T-helper 2 cell treated with Interferon-gamma antibody and Interleukin-4, amounts not matched to agents 5 μg/mL and 100 μg/mL, for 36 hours (primary cell): ENCODE data around the gene ABCG4.

Experiments used
- DNase-seq: peaks from one replicate; pipeline ENCODE4 v3.0.0; 2021; ENCODE audit warnings: low spot score
- H3K27ac Mint-ChIP-seq: one replicate; pipeline ENCODE4 v1.8.0; 2021; ENCODE audit warnings: mild to moderate bottlenecking, mixed read lengths
- H3K27me3 Mint-ChIP-seq: one replicate; pipeline ENCODE4 v1.8.0; 2021; ENCODE audit warnings: low read depth, mixed read lengths
- H3K36me3 Mint-ChIP-seq: one replicate; pipeline ENCODE4 v1.8.0; 2021; ENCODE audit warnings: low read depth, mixed read lengths
- H3K4me1 Mint-ChIP-seq: one replicate; pipeline ENCODE4 v1.8.0; 2021; ENCODE audit warnings: low read depth, mixed read lengths
- H3K4me3 Mint-ChIP-seq: one replicate; pipeline ENCODE4 v1.8.0; 2022; ENCODE audit warnings: mild to moderate bottlenecking, moderate library complexity, mixed read lengths
- H3K9me3 Mint-ChIP-seq: one replicate; pipeline ENCODE4 v1.8.0; 2021; ENCODE audit warnings: mixed read lengths

Gene ABCG4

GRCh38 chr11:119109843-119110242 is 39.0 kb upstream of the ABCG4 start:
- H3K4me3 Mint-ChIP-seq, result peak overlapping the region; percentile 95
- H3K27me3 Mint-ChIP-seq, result no peaks in the 10 kb centered on the region
- H3K27ac Mint-ChIP-seq, result no peak overlapping the region
- H3K4me1 Mint-ChIP-seq, result peaks cover 38% of the 10 kb centered on the region
- H3K9me3 Mint-ChIP-seq, result no peaks in the 10 kb centered on the region
- peaks cover 45% of the 10 kb centered on the region for H3K36me3 Mint-ChIP-seq
- no peak for DNase-seq

DNA sequence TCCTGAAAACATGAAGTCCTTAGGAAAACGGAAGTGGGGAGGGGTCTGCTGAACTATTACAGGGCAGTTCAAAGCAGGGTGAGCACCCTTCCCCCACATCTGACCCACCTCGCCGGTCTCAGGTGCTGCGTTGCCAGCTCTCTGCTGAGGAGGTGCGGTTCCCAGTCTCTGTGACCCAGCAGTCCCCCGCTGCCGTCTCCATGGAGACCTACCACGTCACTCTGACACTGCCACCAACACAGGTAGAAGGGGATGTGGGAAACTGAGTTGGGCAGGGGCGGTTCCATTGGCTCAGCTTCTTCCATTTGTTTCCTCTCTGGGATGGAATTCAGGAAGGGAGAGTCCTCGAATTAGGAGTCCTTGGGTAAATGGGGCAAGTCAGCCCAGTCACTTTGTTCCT is 38.4 kb upstream of the ABCG4 start:
- Mint-ChIP-seq H3K27me3 (no peaks in the 10 kb centered on the region), H3K4me3 (no peak overlapping the region), H3K27ac (no peak overlapping the region), H3K4me1 (peaks cover 39% of the 10 kb centered on the region), H3K36me3 (peaks cover 48% of the 10 kb centered on the region), H3K9me3 (no peaks in the 10 kb centered on the region)
- DNase-seq, result no peak

- no peak for DNase-seq
- Mint-ChIP-seq H3K27me3 (no peaks in the 10 kb centered on the region), H3K36me3 (peaks cover 57% of the 10 kb centered on the region), H3K9me3 (no peaks in the 10 kb centered on the region), H3K4me3 (no peak overlapping the region), H3K4me1 (peaks cover 40% of the 10 kb centered on the region), H3K27ac (no peak overlapping the region)
Observed at GRCh38 chr11:119111361-119111925, 37.4 kb upstream of the ABCG4 start.

DNA sequence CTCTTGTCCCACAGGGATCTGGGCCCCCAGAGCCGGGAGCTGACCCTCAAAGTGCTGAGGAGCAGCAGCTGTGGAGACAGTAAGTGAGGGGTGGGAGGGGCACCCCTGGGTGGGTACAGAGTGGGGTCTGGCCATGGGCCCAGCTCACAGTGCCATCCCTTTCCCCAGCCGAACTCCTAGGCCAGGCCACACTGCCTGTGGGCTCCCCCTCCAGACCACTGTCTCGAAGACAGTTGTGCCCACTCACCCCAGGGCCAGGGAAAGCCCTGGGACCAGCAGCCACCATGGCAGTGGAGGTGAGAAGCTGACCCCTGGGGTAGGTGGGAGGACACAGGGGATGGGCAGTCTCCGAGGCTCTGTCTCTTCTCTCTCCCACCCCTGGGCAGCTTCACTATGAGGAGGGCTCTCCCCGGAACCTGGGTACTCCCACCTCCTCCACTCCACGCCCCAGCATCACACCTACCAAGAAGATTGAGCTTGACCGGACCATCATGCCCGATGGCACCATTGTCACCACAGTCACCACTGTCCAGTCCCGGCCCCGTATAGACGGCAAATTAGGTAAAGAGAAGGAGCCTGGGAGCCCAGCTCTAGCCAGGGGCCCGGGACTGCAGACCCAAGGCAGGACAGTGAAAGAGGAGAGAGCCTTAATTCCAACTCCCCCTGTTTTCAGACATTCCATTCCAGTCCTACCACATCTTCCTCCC is 36.4 kb upstream of the ABCG4 start:
- H3K36me3 Mint-ChIP-seq, result peaks cover 65% of the 10 kb centered on the region
- DNase-seq, result no peak

GRCh38 chr11:119113716-119114115 is 35.1 kb upstream of the ABCG4 start:
- Mint-ChIP-seq H3K4me1 (peaks cover 31% of the 10 kb centered on the region), H3K9me3 (no peaks in the 10 kb centered on the region), H3K27me3 (no peaks in the 10 kb centered on the region), H3K4me3 (no peak overlapping the region), H3K36me3 (peaks cover 69% of the 10 kb centered on the region), H3K27ac (no peak overlapping the region)
- no peak for DNase-seq

More for the DNA sequence above, 36.4 kb upstream of the ABCG4 start:
- H3K4me1 Mint-ChIP-seq, result peaks cover 36% of the 10 kb centered on the region
- H3K9me3 Mint-ChIP-seq, result no peaks in the 10 kb centered on the region
- H3K27me3 Mint-ChIP-seq, result no peaks in the 10 kb centered on the region
- H3K4me3 Mint-ChIP-seq, result no peak overlapping the region
- H3K27ac Mint-ChIP-seq, result no peak overlapping the region

DNA sequence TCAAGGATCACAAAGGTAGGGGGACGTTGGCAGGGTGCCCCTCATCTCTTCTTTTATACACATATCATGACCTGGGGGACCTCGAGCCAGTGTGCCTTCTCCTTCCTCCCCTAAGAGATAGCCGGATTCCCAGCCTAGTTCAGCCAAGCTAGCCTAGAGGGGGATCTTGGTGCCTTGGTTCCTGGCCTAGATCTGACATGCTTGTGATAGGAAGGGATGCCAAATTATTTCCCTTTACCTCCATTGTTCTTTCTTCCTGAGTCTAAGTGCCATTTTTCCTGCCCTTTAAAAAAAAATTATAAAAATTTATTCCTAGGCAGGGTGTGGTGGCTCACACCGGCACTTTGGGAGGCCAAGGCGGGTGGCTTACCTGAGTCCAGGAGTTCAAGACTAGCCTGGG is 34.5 kb upstream of the ABCG4 start:
- Mint-ChIP-seq H3K36me3 (peaks cover 67% of the 10 kb centered on the region), H3K4me1 (peaks cover 25% of the 10 kb centered on the region), H3K9me3 (no peaks in the 10 kb centered on the region), H3K4me3 (peak overlapping the region; percentile 0), H3K27me3 (no peaks in the 10 kb centered on the region), H3K27ac (no peak overlapping the region)
- no peak for DNase-seq

DNA sequence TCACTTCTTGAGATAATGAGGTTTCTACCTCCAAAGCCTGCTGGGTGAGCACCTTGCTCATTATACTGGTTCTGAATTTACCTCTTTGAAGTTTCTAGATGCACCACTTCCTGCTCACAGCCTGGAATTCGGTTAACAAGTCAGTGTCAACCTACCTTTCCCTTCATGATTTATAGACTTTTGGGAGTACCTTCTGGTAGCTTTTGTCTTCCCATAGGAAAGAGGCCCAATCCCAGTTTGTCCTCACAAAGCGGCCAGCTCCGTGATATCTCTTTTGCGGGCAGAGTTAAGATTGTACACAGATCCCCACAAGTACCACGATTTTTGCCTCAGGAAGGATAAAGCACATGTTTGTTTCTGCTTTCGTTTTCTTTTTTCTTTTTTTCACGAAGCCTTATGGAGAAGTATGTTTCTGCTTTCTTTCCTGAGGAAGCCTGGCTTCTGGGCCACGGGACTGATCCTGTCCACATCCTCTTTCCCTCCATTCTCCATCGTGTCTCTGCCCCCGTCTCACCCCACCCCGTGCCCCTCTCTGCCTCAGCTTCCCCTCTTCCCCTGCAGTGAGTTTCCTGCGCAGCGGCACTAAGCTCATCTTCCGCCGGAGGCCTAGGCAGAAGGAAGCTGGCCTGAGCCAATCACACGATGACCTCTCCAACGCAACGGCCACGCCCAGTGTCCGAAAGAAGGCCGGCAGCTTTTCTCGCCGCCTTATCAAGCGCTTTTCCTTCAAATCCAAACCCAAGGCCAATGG is 33.2 kb upstream of the ABCG4 start:
- Mint-ChIP-seq H3K27ac (peak overlapping the region; percentile 95), H3K4me3 (peak overlapping the region; percentile 79), H3K4me1 (peaks cover 23% of the 10 kb centered on the region), H3K9me3 (no peaks in the 10 kb centered on the region), H3K27me3 (no peaks in the 10 kb centered on the region), H3K36me3 (peaks cover 55% of the 10 kb centered on the region)
- no peak for DNase-seq

DNA sequence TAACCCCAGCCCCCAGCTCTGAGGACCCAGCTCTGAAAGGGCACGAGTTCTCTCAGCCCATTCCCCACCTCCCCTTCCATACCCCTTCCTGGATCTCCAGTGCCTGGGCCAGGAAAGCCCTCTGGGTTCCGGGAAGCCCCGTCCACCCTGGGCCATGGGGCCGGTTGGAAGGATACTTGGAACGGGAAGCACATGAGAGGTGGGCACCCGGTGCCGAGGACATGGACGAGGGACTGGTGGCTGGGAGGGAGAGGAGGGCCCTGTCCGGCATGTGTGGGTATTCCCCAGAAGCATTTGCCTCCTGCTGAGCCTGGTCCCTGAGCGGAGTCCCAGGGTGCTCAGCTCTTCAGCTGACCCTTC is 32.6 kb upstream of the ABCG4 start:
- Mint-ChIP-seq H3K36me3 (peaks cover 52% of the 10 kb centered on the region), H3K4me3 (peak overlapping the region; percentile 79), H3K9me3 (no peaks in the 10 kb centered on the region)

GRCh38 chr11:119116601-119117000 is 32.3 kb upstream of the ABCG4 start:
- peak overlapping the region; percentile 39 for H3K27ac Mint-ChIP-seq
- H3K4me3 Mint-ChIP-seq, result peak overlapping the region; percentile 46
- H3K27me3 Mint-ChIP-seq, result no peaks in the 10 kb centered on the region
- H3K9me3 Mint-ChIP-seq, result no peaks in the 10 kb centered on the region
- DNase-seq, result no peak
- H3K36me3 Mint-ChIP-seq, result peaks cover 50% of the 10 kb centered on the region
- peaks cover 28% of the 10 kb centered on the region for H3K4me1 Mint-ChIP-seq

More for the DNA sequence above, 32.6 kb upstream of the ABCG4 start:
- no peak for DNase-seq
- Mint-ChIP-seq H3K27me3 (no peaks in the 10 kb centered on the region), H3K4me1 (peaks cover 28% of the 10 kb centered on the region), H3K27ac (peak overlapping the region; percentile 95)

DNA sequence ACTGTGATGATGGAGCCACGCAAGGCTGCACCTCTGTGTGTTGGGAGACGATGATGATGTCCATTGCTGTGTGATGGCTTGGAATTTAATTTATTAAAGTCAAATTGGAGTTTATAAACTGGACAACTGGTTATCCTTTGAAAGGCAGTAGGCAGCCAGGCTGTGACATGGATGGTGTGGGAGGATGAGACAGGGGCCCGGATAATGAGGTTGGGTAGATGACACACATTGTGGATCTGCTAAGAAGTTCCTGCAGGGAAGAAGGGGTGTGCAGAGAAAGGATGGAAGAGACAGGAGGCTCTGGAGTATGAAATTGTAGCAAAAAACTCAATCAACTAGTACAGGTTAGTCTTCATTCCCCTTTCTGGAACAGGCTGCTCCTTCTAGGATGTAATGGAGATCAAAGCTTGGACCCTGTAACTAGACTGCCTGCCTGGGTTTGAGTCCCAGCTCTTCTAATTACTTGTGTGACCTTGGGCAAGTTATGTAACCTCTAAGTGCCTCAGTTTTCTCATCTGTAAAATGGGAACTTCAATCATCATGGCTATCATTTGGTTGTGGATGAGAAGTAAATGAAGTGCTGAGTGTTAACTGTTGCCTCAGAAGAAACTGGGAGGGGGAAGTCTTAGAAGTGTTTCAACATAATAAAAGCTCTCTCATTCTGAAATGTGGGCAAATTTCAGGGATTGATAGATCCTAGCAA is 31.7 kb upstream of the ABCG4 start:
- H3K36me3 Mint-ChIP-seq, result peaks cover 47% of the 10 kb centered on the region
- peaks cover 32% of the 10 kb centered on the region for H3K4me1 Mint-ChIP-seq
- DNase-seq, result no peak
- no peaks in the 10 kb centered on the region for H3K9me3 Mint-ChIP-seq
- H3K27me3 Mint-ChIP-seq, result no peaks in the 10 kb centered on the region
- no peak overlapping the region for H3K4me3 Mint-ChIP-seq
- no peak overlapping the region for H3K27ac Mint-ChIP-seq

DNA sequence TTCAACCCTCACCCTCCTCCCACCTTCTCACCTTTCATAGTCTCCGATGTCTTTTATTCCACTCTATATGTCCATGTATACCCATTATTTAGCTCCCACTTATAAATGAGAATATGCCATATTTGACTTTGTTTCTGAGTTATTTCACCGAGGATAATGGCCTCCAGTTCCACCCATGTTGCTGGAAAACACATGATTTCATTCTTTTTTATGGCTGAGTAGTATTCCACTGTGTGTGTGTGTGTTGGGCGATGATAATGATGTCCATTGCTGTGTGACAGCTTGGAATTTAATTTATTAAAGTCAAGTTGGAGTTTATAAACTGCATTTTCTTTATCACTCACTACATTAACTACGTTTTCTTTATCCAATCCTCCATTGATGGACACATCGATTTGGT is 30.6 kb upstream of the ABCG4 start:
- Mint-ChIP-seq H3K4me3 (no peak overlapping the region), H3K27ac (no peak overlapping the region), H3K36me3 (peaks cover 43% of the 10 kb centered on the region), H3K4me1 (peaks cover 37% of the 10 kb centered on the region), H3K9me3 (no peaks in the 10 kb centered on the region), H3K27me3 (no peaks in the 10 kb centered on the region)
- DNase-seq, result no peak

DNA sequence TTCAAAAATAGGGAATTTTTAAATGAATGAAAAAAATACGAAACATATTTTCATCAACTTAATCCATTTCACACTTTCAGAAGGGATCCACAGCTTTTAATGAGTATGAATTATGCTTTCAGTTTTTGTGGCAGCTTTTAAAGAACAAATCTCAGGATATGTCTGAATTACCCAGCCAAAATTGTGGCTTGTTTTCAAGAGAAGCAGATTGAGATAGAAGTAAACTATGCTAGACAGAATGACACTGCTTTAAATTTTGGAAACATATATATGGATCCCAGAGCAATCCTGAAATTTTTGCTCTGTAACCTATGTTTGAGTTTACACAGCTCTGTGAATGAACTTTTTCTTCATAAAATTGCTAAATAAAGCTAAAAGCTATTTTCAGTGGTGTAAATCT is 29.9 kb upstream of the ABCG4 start:
- DNase-seq, result no peak
- Mint-ChIP-seq H3K4me1 (peaks cover 40% of the 10 kb centered on the region), H3K4me3 (no peak overlapping the region), H3K9me3 (no peaks in the 10 kb centered on the region), H3K27ac (no peak overlapping the region), H3K27me3 (no peaks in the 10 kb centered on the region), H3K36me3 (peaks cover 41% of the 10 kb centered on the region)

DNA sequence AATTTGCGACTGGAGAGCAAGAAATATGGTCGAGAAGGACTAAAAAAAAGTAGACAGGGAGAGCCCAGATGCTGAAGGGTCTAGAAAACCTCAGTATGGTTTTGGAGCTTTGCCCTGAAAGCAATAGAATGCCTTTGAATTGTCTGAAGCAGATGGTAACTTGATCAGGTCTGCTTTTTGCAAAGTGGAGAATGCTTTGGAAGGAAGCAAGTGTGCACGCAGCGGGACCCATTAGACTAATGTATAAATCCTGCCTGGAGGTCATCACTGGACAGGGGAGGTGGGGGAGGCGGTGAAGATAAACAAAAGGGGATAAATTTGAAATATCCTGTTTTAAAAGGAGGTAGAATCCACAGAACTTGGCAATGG is 28.2 kb upstream of the ABCG4 start:
- Mint-ChIP-seq H3K36me3 (peaks cover 36% of the 10 kb centered on the region), H3K4me1 (peaks cover 31% of the 10 kb centered on the region), H3K4me3 (peak overlapping the region; percentile 95), H3K9me3 (no peaks in the 10 kb centered on the region), H3K27me3 (no peaks in the 10 kb centered on the region), H3K27ac (peak overlapping the region; percentile 82)
- DNase-seq, result no peak
